Measurements from ENCODE around the gene RSPRY1.

GRCh38 chr16:57148481-57148880 lies 37.6 kb upstream of the RSPRY1 start:
- TF ChIP-seq CTCF (IDR thresholded peaks at IDR 0.05), result no peak
- TF ChIP-seq POLR2A (IDR thresholded peaks at IDR 0.05), result no peak
